ENCODE measurements around the gene XPO6.

Gene XPO6

DNA sequence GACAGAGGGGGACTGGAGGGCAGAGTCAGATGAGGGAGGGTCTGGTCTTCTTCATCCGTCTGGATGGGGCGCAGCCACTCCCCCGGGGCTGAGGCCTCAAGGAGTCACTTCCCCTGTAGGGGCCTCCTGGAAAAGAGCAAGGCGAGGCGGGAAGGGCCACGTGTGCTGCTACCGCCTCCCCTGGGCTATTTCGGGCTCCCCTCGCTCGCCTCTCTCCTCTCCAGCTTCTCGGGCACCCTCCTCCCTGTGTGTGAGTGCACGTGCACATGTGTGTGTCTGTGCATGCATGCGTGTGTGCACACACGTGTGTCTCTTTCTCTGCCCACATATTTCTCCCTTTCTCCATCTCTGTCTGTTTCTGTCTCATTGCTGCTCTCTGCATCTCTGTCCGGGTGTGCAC, 158.3 kb downstream of the XPO6 start:
- Histone ChIP-seq H3K36me3 (ENCODE audit: control insufficient read depth, insufficient read depth, low read length, severe bottlenecking) (no peaks in the 10 kb centered on the region), H3K4me1 (ENCODE audit: control insufficient read depth, insufficient read depth, low read length) (no peaks in the 10 kb centered on the region), H3K27me3 (replicated peaks; ENCODE audit: control insufficient read depth, insufficient read depth, low read length) (peaks cover 53% of the 10 kb centered on the region), H3K9ac (ENCODE audit: low read length) (no peak overlapping the region), H3K9me3 (ENCODE audit: control insufficient read depth, low read length) (peaks cover 13% of the 10 kb centered on the region), H3K4me3 (ENCODE audit: low read length) (no peak overlapping the region)
- DNase-seq (ENCODE audit: low read depth): no peak

- Histone ChIP-seq H3K4me3 (ENCODE audit: low read length) (no peak overlapping the region), H3K36me3 (ENCODE audit: control insufficient read depth, insufficient read depth, low read length, severe bottlenecking) (no peaks in the 10 kb centered on the region), H3K4me1 (ENCODE audit: control insufficient read depth, insufficient read depth, low read length) (no peaks in the 10 kb centered on the region), H3K9me3 (ENCODE audit: control insufficient read depth, low read length) (peaks cover 21% of the 10 kb centered on the region), H3K9ac (ENCODE audit: low read length) (no peak overlapping the region), H3K27me3 (replicated peaks; ENCODE audit: control insufficient read depth, insufficient read depth, low read length) (peaks cover 43% of the 10 kb centered on the region)
- no peak for DNase-seq (ENCODE audit: low read depth)
Measured at GRCh38 chr16:28052274-28053128, 159.3 kb downstream of the XPO6 start.

DNA sequence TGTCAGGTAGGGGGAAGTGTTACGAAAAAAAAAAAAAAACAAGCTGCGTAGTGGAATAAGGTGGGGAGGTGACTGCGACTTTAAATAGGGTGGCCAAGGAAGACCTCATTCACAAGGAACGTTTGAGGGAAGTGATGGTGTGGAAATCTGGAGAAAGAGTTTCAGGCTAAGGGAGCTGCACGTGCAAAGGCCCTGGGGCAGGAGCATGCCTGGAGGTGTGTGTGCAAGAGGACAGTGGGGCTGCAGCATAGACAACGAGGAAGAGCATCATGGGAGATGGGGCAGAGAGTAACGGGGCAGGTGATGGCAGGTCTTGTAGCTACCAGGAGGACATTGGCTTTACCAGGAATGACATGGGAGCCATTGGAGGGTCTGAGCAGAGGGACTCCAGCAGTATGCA, 160.3 kb downstream of the XPO6 start:
- Histone ChIP-seq H3K36me3 (ENCODE audit: control insufficient read depth, insufficient read depth, low read length, severe bottlenecking) (no peaks in the 10 kb centered on the region), H3K4me1 (ENCODE audit: control insufficient read depth, insufficient read depth, low read length) (no peaks in the 10 kb centered on the region), H3K9ac (ENCODE audit: low read length) (no peak overlapping the region)

More for the DNA sequence above, 160.3 kb downstream of the XPO6 start:
- Histone ChIP-seq H3K9me3 (ENCODE audit: control insufficient read depth, low read length) (peaks cover 21% of the 10 kb centered on the region), H3K4me3 (ENCODE audit: low read length) (no peak overlapping the region), H3K27me3 (replicated peaks; ENCODE audit: control insufficient read depth, insufficient read depth, low read length) (peaks cover 36% of the 10 kb centered on the region)
- no peak for DNase-seq (ENCODE audit: low read depth)

Data from adipocyte (in vitro differentiated cells).